H1 (cell line): ENCODE results near the gene HOXB4. TPM values are rescaled to one million over a fixed set of nuclear protein-coding genes. Genes with fewer than 3 reads are reported as not detected.

Source experiments
- CTCF ChIA-PET: fragments of 300-600 bp; sonication (Branson Sonifier 250); formaldehyde crosslinking; loops from one replicate; lab custom pipeline; 2021; ENCODE audit not compliant: partially characterized antibody; lab: Charles Lee
- POLR2A ChIA-PET: fragments of 300-600 bp; sonication (Branson Sonifier 250); formaldehyde crosslinking; loops from one replicate; lab custom pipeline; 2021; ENCODE audit warnings: inconsistent platforms; ENCODE audit not compliant: partially characterized antibody; lab: Charles Lee
- DNase-seq, 2 experiments: peaks; one replicate each; pipeline versions ENCODE4 v3.0.0 to v3.0.0-alpha.2; 2010 to 2022; ENCODE audit warnings: low spot score in 2 of 2, low read depth in 1 of 2, mixed read lengths in 1 of 2
- FAIRE-seq: peaks from 2 replicates; lab custom pipeline; 2011; peaks lifted over from hg19 to GRCh38; lab: Jason Lieb, UNC
- H2AFZ ChIP-seq: 2 replicates; pipeline ENCODE4 v1.8.1; 2012; ENCODE audit warnings: low read length, inconsistent platforms
- H2AK5ac ChIP-seq: 2 replicates; pipeline ENCODE4 v1.6.1; 2013; ENCODE audit warnings: low read depth, low read length
- H2BK120ac ChIP-seq: replicated peaks from 2 replicates; pipeline ENCODE3; 2013; ENCODE audit warnings: low read depth, low read length, inconsistent platforms
- H2BK12ac ChIP-seq: 2 replicates; pipeline ENCODE4 v1.6.1; 2013; ENCODE audit warnings: low read depth, low read length
- H2BK15ac ChIP-seq: 2 replicates; pipeline ENCODE4 v1.6.1; 2013; ENCODE audit warnings: low read length
- H2BK20ac ChIP-seq: 2 replicates; pipeline ENCODE4 v1.6.1; 2013; ENCODE audit warnings: low read length
- H2BK5ac ChIP-seq: 2 replicates; pipeline ENCODE4 v1.6.1; 2013; ENCODE audit warnings: low read depth, low read length
- H3K14ac ChIP-seq: 2 replicates; pipeline ENCODE4 v1.6.1; 2013; ENCODE audit warnings: inconsistent platforms; ENCODE audit not compliant: insufficient read length
- H3K18ac ChIP-seq: 2 replicates; pipeline ENCODE4 v1.6.1; 2013; ENCODE audit warnings: low read length; ENCODE audit errors: extremely low read depth
- H3K23ac ChIP-seq: 2 replicates; pipeline ENCODE4 v1.6.1; 2013; ENCODE audit warnings: inconsistent platforms; ENCODE audit not compliant: insufficient read length
- H3K23me2 ChIP-seq: 2 replicates; pipeline ENCODE4 v1.6.1; 2013; ENCODE audit warnings: low read depth, low read length
- H3K27ac ChIP-seq: 2 replicates; pipeline ENCODE4 v1.6.1; 2011; ENCODE audit warnings: low read depth, low read length, inconsistent platforms
- H3K27me3 ChIP-seq, 4 experiments: replicated peaks in 1 of 4; 1 replicate in 1 of 4; 2 replicates in 3 of 4; pipeline versions ENCODE4 v1.6.1 to v1.8.1; 2011 to 2013; ENCODE audit warnings: low read length in 3 of 4, mild to moderate bottlenecking in 3 of 4, inconsistent platforms in 2 of 4, mixed read lengths in 2 of 4, moderate library complexity in 1 of 4; ENCODE audit not compliant: control insufficient read depth in 3 of 4, insufficient read depth in 3 of 4; ENCODE audit errors: extremely low read depth in 1 of 4
- H3K36me3 ChIP-seq, 4 experiments: 2 replicates each; pipeline versions ENCODE4 v1.6.1 to v1.8.1; 2011 to 2013; ENCODE audit warnings: mild to moderate bottlenecking in 4 of 4, low read length in 3 of 4, moderate library complexity in 2 of 4, control low read depth in 1 of 4, inconsistent platforms in 1 of 4; ENCODE audit not compliant: insufficient read depth in 4 of 4, control insufficient read depth in 2 of 4
- H3K4ac ChIP-seq: replicated peaks from 2 replicates; pipeline ENCODE3; 2013; ENCODE audit warnings: low read length, low read depth, mixed read lengths, inconsistent platforms; ENCODE audit not compliant: insufficient read length
- H3K4me1 ChIP-seq, 4 experiments: replicated peaks in 1 of 4; 1 replicate in 1 of 4; 2 replicates in 3 of 4; pipeline versions ENCODE4 v1.6.1 to v1.8.1; 2011 to 2013; ENCODE audit warnings: low read length in 3 of 4, inconsistent platforms in 2 of 4, mixed read lengths in 1 of 4; ENCODE audit not compliant: insufficient read depth in 4 of 4, control insufficient read depth in 3 of 4
- H3K4me2 ChIP-seq, 2 experiments: 2 replicates each; pipeline versions ENCODE4 v1.6.1 to v1.8.1; 2011 to 2013; ENCODE audit warnings: low read depth in 2 of 2, low read length in 2 of 2, control low read depth in 1 of 2, inconsistent platforms in 1 of 2, mild to moderate bottlenecking in 1 of 2; ENCODE audit not compliant: insufficient read depth in 1 of 2
- H3K4me3 ChIP-seq, 4 experiments: fragments of 200-600, 300-600 bp in 1 of 4; sonication (generic), shearing (Covaris generic), sonication (Bioruptor Twin) in 1 of 4; 2 replicates each; pipeline versions ENCODE4 v1.5.1 to v1.8.1; 2011 to 2016; ENCODE audit warnings: low read length in 4 of 4, low read depth in 3 of 4, control low read depth in 2 of 4, inconsistent platforms in 2 of 4, mild to moderate bottlenecking in 2 of 4, mixed read lengths in 1 of 4, moderate library complexity in 1 of 4; ENCODE audit not compliant: insufficient read depth in 2 of 4; ENCODE audit errors: extremely low read depth in 1 of 4
- H3K56ac ChIP-seq: replicated peaks from 2 replicates; pipeline ENCODE3; 2013; ENCODE audit warnings: low read depth, mild to moderate bottlenecking, mixed read lengths, low read length, inconsistent platforms; ENCODE audit not compliant: insufficient read length
- H3K79me1 ChIP-seq: 2 replicates; pipeline ENCODE4 v1.6.1; 2013; ENCODE audit warnings: low read depth, low read length, control low read depth
- H3K79me2 ChIP-seq, 2 experiments: 2 replicates each; pipeline versions ENCODE4 v1.6.1 to v1.8.1; 2012 to 2013; ENCODE audit warnings: low read length in 2 of 2, mild to moderate bottlenecking in 2 of 2, inconsistent platforms in 1 of 2; ENCODE audit not compliant: insufficient read depth in 2 of 2, control insufficient read depth in 1 of 2
- H3K9ac ChIP-seq, 4 experiments: replicated peaks in 1 of 4; 1 replicate in 1 of 4; 2 replicates in 3 of 4; pipeline versions ENCODE4 v1.6.1 to v1.8.1; 2011 to 2013; ENCODE audit warnings: low read depth in 3 of 4, low read length in 3 of 4, control low read depth in 2 of 4, mild to moderate bottlenecking in 2 of 4, moderate library complexity in 2 of 4, inconsistent platforms in 1 of 4; ENCODE audit errors: extremely low read depth in 1 of 4
- H3K9me3 ChIP-seq, 2 experiments: 2 replicates each; pipeline versions ENCODE4 v1.6.1 to v1.8.1; 2012 to 2013; ENCODE audit warnings: mild to moderate bottlenecking in 2 of 2, moderate library complexity in 2 of 2, control low read depth in 1 of 2, inconsistent platforms in 1 of 2, low read depth in 1 of 2, low read length in 1 of 2, mixed read lengths in 1 of 2; ENCODE audit not compliant: insufficient read depth in 2 of 2
- H4K20me1 ChIP-seq, 2 experiments: replicated peaks in 1 of 2; 2 replicates each; pipeline versions ENCODE3 to v1.8.1; 2011 to 2013; ENCODE audit warnings: inconsistent platforms in 2 of 2, low read length in 2 of 2, mild to moderate bottlenecking in 1 of 2; ENCODE audit not compliant: insufficient read depth in 2 of 2, control insufficient read depth in 1 of 2
- H4K5ac ChIP-seq: 2 replicates; pipeline ENCODE4 v1.6.1; 2013; ENCODE audit warnings: low read length, low read depth, mixed read lengths, inconsistent platforms; ENCODE audit not compliant: insufficient read length
- H4K8ac ChIP-seq: 2 replicates; pipeline ENCODE4 v1.8.0; 2013; ENCODE audit warnings: mild to moderate bottlenecking, moderate library complexity, low read length, inconsistent platforms; ENCODE audit not compliant: insufficient read depth; ENCODE audit errors: extremely low read depth
- H4K91ac ChIP-seq: replicated peaks from 2 replicates; pipeline ENCODE3; 2013; ENCODE audit warnings: low read length, mixed read lengths, inconsistent platforms; ENCODE audit not compliant: insufficient read length
- CBX8 ChIP-seq: fragments of 300-800, 300-1000 bp; sonication (generic); IDR thresholded peaks from 2 replicates; pipeline ENCODE4 v1.7.1; 2016; ENCODE audit warnings: low read depth, low read length, borderline replicate concordance
- CTBP2 ChIP-seq: IDR thresholded peaks from 2 replicates; pipeline ENCODE4 v1.7.0; 2011; ENCODE audit warnings: borderline replicate concordance, mild to moderate bottlenecking, moderate library complexity, mixed read lengths, low read length; ENCODE audit not compliant: insufficient read depth, insufficient read length
- RXRA ChIP-seq: IDR thresholded peaks from 2 replicates; pipeline ENCODE4 v1.6.1; 2011; ENCODE audit warnings: low read depth, mild to moderate bottlenecking, low read length, moderate library complexity; ENCODE audit not compliant: insufficient read depth
- SUZ12 ChIP-seq: fragments of 200-600 bp; sonication (generic); IDR thresholded peaks from 2 replicates; pipeline ENCODE4 v1.6.1; 2012; ENCODE audit warnings: mild to moderate bottlenecking, inconsistent platforms, low read length, moderate library complexity, mixed read lengths
- WGBS, 2 experiments: shearing (Covaris generic) in 1 of 2; methylation state at CpG; one replicate each; pipeline versions ENCODE4 v1.1.6 to v1.1.7; 2013 to 2015; ENCODE audit warnings: low lambda C conversion rate in 2 of 2, mixed read lengths in 2 of 2, inconsistent platforms in 1 of 2, low coverage in 1 of 2, missing lambda C conversion rate in 1 of 2; ENCODE audit not compliant: insufficient replicate concordance in 2 of 2, insufficient coverage in 1 of 2, insufficient read length in 1 of 2; ENCODE audit errors: extremely low coverage in 1 of 2, missing lambda C conversion rate in 1 of 2; 5-methylcytosine and 5-hydroxymethylcytosine counted together
- polyA plus RNA-seq, 7 experiments: library from polyadenylated mRNA; depleted of rRNA in 3 of 7; stranded (reverse) in 5 of 7; unstranded in 2 of 7; fragments of >200 nt in 5 of 7; fragments of 200-250 nt in 2 of 7; gene quantifications; 1 replicate in 5 of 7; 2 replicates in 1 of 7; 4 replicates in 1 of 7; pipeline versions ENCODE4 v1.2.1 to v1.2.3, GENCODE V29; 2011 to 2013; ENCODE audit warnings: missing spikeins in 2 of 7, mixed read lengths in 2 of 7
- total RNA-seq: library from RNA; stranded (reverse); fragmentation: NEBNext Ultra II Directional; extraction: Animal tissue kit (Norgen Biotek cat#: 25700); gene quantifications from 2 replicates; pipeline ENCODE4 v1.2.1, GENCODE V29; 2021

Gene HOXB4
- total and polyA plus RNA-seq, 2 of the 8 experiments (the other 6 are each of a cell fraction or from before 2014, with no cell fraction given) = not detected

DNA sequence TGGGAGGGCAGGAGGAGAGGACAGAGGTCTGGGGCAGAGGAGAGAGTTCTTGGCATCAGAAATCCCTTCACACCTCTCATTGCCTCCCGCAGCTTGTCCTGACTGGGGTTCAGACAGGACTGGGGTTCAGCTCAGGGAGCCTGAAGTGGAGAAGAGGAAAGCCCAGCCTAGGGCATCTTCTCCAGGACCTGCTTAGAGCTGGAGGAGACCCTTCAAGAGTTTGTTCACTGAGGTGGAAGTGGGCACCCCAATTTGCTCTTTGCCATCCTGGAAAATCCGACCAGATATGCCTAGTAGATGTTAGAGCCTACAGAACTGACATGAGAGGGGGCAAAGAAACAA is 9.9 kb upstream of the HOXB4 start:
- H2BK15ac ChIP-seq = no peak overlapping the region
- no peak overlapping the region for H4K91ac ChIP-seq
- WGBS, 2 experiments = 47% methylated on average over 2 of the region's 2 CpGs; no CpG with 5 or more reads in 1 of the 2 experiments
- H3K9me3 ChIP-seq = no peaks in the 10 kb centered on the region; a peak in 1 of 4 replicates
- H2BK20ac ChIP-seq = no peak overlapping the region
- no peak overlapping the region for H3K9ac ChIP-seq
- H2BK5ac ChIP-seq = no peak overlapping the region
- POLR2A ChIA-PET = interaction anchor here (1.2 to 1.6 kb wide), 2 partner anchors 11 to 35 kb away, joined by 4 read pairs; no protein-coding TSS in a partner anchor
- no peak overlapping the region for H2AK5ac ChIP-seq
- H3K36me3 ChIP-seq = peaks cover 0 to 11% (median 0%) of the 10 kb centered on the region in 4 experiments; a peak in 1 of 8 replicates
- H3K56ac ChIP-seq = no peak overlapping the region
- peaks cover 99 to 100% (median 100%) of the 10 kb centered on the region in 4 experiments for H3K27me3 ChIP-seq
- H4K5ac ChIP-seq = no peak overlapping the region
- no peak overlapping the region for H2AFZ ChIP-seq
- H3K23ac ChIP-seq = no peak overlapping the region
- H3K4me2 ChIP-seq = no peak overlapping the region
- no peak overlapping the region for H3K18ac ChIP-seq
- peaks cover 25 to 34% of the 10 kb centered on the region in 2 experiments for H4K20me1 ChIP-seq
- CTCF ChIA-PET = interaction anchor here (0.9 to 4.7 kb wide), 21 partner anchors 9 to 373 kb away, joined by 3 to 24 read pairs (median 5); no protein-coding TSS in a partner anchor
- H2BK12ac ChIP-seq = no peak overlapping the region
- DNase-seq (no peak), FAIRE-seq (no peak)
- no peak overlapping the region for H3K4me3 ChIP-seq
- no peaks in the 10 kb centered on the region for H3K23me2 ChIP-seq
- H3K79me1 ChIP-seq = no peaks in the 10 kb centered on the region
- no peak overlapping the region for H3K27ac ChIP-seq
- H3K14ac ChIP-seq = no peak overlapping the region
- H3K79me2 ChIP-seq = no peaks in the 10 kb centered on the region
- no peak overlapping the region for H2BK120ac ChIP-seq
- peaks cover 0 to 3% (median 0%) of the 10 kb centered on the region in 4 experiments; a peak in 4 of 7 replicates for H3K4me1 ChIP-seq
- no peak overlapping the region for H3K4ac ChIP-seq
- TF ChIP-seq SUZ12 (peak; percentile 15; the same call in 1 of the 2 replicates), CBX8 (no peak; the same call in 1 of the 2 replicates), RXRA (no peak), CTBP2 (no peak)
- no peak overlapping the region for H4K8ac ChIP-seq
